ENCODE data around the gene DDX10.
"Not testable (repeated sequence)": the region's sequence is repeated elsewhere in the genome, so short reads cannot be mapped to it uniquely, and the experiment has no call there.

Gene DDX10

GRCh38 chr11:108779147-108779546 is 114.3 kb downstream of the DDX10 start:
- DNase-seq: not testable (repeated sequence)

DNA sequence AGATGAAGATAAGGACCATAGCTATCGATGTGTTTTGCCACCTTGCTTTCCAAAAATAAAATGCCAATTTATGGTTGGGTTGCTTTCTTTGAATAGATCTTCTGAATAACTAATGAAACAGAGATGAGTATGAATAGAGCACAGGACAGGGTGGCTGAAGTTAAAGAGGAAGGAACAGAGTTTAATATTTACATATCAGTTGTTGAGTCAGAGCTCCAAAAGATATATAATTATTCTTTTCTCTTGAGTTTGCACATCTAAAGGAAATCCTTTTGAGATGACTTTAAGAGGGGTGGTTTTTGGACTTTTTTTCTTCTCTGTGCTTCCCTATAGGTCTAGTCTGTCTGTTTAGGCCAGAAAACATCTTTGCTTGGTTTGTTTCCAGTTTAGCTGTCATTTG is 115.2 kb downstream of the DDX10 start:
- no peak for DNase-seq

- DNase-seq: no peak
Observed at GRCh38 chr11:108781946-108782345, 117.1 kb downstream of the DDX10 start.

DNA sequence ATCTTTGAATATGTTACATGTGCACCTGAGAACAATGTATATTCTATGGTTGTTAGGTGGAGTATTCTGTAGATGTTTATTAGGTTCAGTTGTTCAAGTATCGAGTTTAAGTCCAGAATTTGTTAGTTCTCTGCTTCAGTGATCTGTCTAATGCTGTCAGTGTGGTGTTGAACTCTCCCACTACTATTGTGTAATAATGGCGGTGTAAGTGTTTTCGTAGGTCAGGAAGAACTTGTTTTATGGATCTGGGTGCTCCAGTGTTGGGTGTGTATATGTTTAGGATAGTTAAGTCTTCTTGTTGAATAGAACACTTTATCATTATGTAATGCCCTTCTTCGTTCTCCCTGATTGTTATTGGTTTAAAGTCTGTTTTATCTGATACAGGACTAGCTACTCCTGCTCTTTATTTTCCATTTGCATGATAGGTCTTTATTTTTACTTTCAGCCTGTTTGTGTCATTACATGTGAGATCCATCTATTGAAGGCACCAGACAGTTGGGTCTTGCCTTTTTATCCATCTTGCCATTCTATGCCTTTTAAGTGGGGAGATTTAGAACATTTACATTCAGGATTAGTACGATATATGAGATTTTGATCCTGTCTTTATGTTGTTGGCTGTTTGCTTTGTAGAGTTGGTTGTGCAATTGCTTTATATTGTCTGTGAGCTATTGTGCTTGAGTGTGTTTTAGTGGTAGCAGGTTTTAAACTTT is 121.6 kb downstream of the DDX10 start:
- DNase-seq: no peak

DNA sequence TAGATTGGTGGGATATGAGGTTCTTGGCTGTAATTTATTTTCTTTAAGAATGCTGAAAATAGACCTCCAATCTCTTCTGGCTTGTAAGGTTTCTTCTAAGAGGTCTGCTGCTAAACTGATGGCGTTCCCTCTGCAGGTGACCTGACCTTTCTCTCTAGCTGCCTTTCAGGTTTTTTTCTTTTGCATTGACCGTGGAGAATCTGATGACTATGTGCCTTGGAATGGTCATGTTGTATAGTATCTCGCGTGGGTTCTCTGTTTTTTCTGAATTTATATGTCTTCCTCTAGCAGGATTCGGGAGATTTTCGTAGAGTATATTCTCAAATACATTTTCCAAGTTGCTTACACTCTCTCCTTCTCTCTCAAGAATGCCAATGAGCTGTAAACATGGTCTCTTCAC is 122.2 kb downstream of the DDX10 start:
- no peak for DNase-seq

- DNase-seq: no peak
Observed at GRCh38 chr11:108788565-108789199, 123.8 kb downstream of the DDX10 start.

DNA sequence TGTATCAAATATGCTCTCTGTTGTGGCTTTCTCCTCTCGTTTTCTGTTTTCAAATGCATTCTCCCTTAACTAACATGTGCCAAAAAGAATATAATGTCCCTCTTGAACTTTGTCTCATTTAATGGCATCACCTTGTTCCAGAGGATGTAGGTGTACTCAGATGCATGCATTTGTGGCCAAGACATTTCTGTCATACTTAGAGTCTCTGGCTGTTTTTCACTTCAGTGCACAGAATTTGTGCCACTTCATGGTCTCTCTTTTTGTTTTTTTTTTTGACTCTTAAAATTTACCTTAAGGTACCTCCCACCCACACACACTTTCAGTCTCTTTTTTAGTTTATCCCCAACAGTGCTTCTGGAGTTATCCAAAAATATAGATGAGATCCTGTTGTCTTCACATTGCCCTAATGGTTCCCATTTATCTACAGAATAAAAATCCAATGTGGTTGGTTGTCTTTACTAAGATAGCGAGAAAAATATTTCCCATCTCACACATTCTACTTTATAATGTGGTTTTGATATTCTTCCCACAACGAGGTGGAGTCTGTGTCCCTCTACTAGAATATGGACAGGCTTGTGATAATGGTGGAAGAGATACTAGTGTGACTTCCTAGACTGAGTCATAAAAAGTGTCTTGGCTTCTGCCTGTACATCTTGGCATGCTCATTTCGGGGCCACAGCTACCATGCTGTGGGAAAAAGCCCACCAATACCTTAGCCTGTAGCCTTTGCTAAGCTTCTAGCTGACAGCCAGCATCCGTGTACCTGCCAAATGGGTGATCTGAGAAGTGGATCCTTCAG is 125.8 kb downstream of the DDX10 start:
- DNase-seq: no peak

DNA sequence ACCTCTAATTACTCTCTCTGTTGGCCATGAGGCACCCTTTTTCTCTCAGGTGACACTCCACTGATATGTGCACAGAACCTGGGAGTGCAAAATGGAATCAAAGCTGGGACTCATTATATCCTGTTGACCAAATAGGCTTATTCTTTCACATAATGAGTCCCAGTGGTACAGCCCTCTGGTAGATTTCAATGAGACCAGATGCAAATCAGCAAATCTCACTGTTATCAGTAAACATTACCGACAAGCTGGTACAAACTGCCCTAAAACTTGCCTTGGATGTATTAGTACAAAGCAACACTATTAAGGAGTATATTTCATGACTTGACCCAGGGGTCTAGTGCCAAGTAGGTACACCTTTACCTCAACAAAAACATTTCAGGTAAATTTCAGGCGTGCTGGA is 128.3 kb downstream of the DDX10 start:
- no peak for DNase-seq

DNA sequence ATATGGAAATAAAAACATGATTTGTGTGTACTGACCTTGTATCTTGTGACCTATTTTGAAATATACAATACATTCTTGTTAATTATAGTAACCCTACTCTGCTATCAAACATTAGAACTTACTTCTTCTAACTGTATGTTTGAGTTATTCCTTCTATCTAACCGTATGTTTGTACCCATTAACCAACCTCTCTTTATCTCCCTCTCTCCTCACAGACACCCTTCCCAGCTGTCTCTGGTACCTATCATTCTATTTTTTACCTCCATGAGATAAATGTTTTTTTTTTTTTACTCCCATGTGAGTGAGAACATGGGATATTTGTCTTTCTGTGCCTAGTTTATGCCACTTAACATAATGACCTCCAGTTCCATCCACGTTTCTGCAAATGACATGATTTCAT is 128.7 kb downstream of the DDX10 start:
- DNase-seq: no peak

- no peak for DNase-seq
Observed at GRCh38 chr11:108796551-108796950, 131.7 kb downstream of the DDX10 start.

- no peak for DNase-seq
Observed at GRCh38 chr11:108797578-108798100, 132.8 kb downstream of the DDX10 start.

GRCh38 chr11:108802492-108802891 is 137.6 kb downstream of the DDX10 start:
- no peak for DNase-seq

DNA sequence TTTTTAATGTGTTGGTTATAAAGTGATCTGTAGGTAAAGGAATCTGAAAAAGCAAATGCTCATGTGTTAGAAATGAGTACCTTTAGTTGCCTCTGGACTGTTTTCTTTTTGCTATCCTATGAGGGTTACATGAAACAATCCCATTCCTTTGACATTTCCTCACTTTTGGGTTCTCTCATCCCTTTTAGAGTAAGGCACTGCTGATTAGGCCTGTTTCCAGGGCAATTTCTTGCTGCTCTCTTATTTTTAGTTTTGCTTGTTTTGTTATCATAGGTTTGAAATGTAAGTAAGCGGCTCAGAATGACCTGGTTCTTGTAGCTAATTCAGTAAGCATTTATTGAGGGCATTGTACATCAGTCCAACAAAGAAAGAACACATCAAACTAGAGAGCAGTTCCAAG is 138.9 kb downstream of the DDX10 start:
- DNase-seq: no peak

- no peak for DNase-seq
Observed at GRCh38 chr11:108804511-108804910, 139.6 kb downstream of the DDX10 start.

DNA sequence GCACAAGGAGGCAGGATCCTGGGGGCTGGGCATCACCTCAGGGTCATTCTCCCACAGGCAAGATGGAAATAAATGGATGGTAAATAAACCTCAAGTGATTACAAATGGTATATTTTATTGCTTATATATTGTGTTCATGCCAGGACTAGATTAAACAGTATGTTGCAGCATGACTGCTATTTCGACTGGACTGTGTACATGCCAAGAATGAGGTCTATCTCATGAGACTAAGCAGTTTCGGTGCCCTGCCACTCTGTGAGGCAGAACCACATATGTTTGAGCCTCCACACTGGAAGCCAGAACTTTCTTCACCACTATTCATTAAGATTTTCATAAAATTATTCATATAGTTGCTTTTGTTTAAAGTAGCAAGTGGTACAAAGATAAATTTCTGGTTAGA is 140.2 kb downstream of the DDX10 start:
- DNase-seq: no peak

DNA sequence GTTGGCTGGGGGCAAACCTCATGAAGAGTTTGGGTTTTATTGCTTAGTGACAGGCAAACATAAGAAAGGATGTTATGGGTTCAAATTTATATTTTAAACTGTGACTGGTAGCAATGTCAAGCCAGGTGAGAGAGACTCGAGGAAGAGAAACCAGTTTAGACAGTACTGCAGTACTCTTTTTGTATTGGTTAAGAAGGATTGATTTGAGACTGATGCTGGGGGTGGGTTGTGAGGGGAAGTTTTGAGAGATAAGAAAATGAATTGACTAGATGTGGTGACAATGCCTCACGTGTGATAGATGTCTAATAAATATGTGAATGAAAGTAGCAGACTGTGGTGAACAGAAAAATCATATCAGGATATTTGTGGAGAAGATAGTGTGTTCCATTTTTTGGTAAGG is 142.4 kb downstream of the DDX10 start:
- no peak for DNase-seq

DNA sequence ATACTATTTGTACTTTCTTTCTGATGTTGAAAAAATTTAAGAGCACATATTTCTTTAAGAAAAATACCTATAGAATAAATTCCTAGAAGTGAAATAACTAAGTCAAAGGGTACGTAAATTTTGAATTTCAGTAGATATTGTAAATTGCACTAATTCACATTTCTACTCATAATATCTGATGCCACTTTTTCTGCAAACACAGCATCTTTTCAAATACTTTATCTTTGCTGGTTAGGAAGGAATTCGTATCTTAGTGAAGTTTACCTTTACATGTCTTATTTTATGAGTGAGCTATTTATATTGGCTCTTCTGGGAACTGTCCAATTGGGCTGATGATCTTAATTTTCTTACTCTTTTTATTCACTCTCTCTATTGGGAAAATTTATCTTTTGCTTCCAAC is 148.2 kb downstream of the DDX10 start:
- no peak for DNase-seq

GRCh38 chr11:108817976-108818375 is 153.1 kb downstream of the DDX10 start:
- no peak for DNase-seq

DNA sequence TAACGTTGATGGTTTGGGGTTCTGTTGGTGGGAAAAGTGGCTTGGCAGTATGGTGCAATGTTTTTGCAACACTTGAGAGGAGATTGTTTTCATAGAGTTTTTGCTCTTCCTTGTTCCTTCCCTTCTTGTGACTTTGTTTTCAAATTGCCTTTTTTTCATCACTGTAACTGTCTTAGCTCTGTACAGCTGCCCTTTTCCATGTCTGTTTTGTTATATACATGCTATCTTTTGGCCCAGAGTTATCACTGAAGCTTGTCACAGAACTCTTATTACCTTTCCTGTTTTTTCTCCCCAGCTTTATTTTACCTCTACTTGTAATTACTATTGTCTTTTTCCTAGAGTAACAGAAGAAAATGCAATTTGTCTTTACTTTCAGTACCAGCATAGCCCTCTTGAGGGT is 154.1 kb downstream of the DDX10 start:
- DNase-seq: no peak

- DNase-seq: no peak
Observed at GRCh38 chr11:108819957-108820356, 155.1 kb downstream of the DDX10 start.

- DNase-seq: not testable (repeated sequence)
Observed at GRCh38 chr11:108823960-108824359, 159.1 kb downstream of the DDX10 start.

- no peak for DNase-seq
Observed at GRCh38 chr11:108824545-108824944, 159.7 kb downstream of the DDX10 start.

- no peak for DNase-seq
Observed at GRCh38 chr11:108825381-108825780, 160.5 kb downstream of the DDX10 start.

- DNase-seq: no peak
Observed at GRCh38 chr11:108826136-108826535, 161.3 kb downstream of the DDX10 start.
